ENCODE measurements around the gene MTR. TPM values are rescaled to one million over a fixed set of nuclear protein-coding genes. Genes with fewer than 3 reads are reported as not detected.

MTR gene
- total RNA-seq, 1 experiment from 2014 or later = 24.6 TPM

DNA sequence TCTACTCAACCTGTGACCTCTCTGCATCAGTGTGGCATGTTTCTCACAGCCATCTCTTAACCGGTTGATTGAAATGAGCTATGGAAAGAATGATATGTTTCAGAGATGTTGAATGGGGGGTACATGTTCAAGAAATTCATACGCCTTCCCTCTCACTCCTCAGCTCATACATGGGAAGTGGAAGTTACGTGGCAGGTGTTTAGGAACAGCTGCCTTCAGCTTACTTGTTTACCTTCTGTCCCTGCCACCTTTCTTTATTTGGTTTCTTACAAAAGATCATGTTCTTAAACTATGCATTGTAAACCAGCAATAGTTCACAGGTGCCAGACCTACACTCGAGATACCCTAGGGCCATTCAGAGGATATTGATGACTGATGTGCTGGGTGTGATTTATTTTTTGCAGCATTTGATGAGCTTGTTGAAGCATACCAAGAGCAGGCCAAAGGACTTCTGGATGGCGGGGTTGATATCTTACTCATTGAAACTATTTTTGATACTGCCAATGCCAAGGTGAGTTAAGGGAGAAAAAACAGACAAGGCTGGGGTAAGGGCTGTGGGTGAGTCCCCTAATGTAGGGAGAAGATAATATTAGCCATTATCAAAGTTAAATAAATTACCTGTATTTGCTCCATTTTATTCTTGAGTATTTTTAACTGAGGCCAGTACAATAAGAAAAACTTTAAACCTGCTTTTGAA, 17.4 kb downstream of the MTR start:
- Histone ChIP-seq H2AFZ (ENCODE audit: low read depth, low read length, poor library complexity, severe bottlenecking) (no peak overlapping the region), H3K27ac (ENCODE audit: low read depth, low read length) (no peak overlapping the region), H3K79me2 (ENCODE audit: insufficient read depth, low read length) (no peaks in the 10 kb centered on the region), H3K9me2 (ENCODE audit: insufficient read depth) (no peaks in the 10 kb centered on the region), H3K36me3 (ENCODE audit: control insufficient read depth in 1 of 2, insufficient read depth in 2 of 2, low read length in 2 of 2) (peaks cover 5 to 11% of the 10 kb centered on the region in 2 experiments; a peak in 3 of 4 replicates), H3K4me2 (ENCODE audit: low read length) (no peak overlapping the region), H3K9me3 (ENCODE audit: control insufficient read depth in 1 of 2, insufficient read depth in 1 of 2, low read depth in 1 of 2, low read length in 2 of 2) (no peaks in the 10 kb centered on the region), H3K4me1 (ENCODE audit: control insufficient read depth in 1 of 2, insufficient read depth in 2 of 2, low read length in 2 of 2) (no peaks in the 10 kb centered on the region), H3K9ac (ENCODE audit: low read length) (no peak overlapping the region), H4K20me1 (ENCODE audit: insufficient read depth) (no peaks in the 10 kb centered on the region), H3K27me3 (ENCODE audit: insufficient read depth, low read length) (no peaks in the 10 kb centered on the region), H3K4me3 (replicated peaks in 1 of 2; ENCODE audit: low read depth in 1 of 2, low read length in 2 of 2) (no peak overlapping the region)
- DNase-seq (ENCODE audit: low read depth, low spot score) = no peak
- TF ChIP-seq, protein P1, sequence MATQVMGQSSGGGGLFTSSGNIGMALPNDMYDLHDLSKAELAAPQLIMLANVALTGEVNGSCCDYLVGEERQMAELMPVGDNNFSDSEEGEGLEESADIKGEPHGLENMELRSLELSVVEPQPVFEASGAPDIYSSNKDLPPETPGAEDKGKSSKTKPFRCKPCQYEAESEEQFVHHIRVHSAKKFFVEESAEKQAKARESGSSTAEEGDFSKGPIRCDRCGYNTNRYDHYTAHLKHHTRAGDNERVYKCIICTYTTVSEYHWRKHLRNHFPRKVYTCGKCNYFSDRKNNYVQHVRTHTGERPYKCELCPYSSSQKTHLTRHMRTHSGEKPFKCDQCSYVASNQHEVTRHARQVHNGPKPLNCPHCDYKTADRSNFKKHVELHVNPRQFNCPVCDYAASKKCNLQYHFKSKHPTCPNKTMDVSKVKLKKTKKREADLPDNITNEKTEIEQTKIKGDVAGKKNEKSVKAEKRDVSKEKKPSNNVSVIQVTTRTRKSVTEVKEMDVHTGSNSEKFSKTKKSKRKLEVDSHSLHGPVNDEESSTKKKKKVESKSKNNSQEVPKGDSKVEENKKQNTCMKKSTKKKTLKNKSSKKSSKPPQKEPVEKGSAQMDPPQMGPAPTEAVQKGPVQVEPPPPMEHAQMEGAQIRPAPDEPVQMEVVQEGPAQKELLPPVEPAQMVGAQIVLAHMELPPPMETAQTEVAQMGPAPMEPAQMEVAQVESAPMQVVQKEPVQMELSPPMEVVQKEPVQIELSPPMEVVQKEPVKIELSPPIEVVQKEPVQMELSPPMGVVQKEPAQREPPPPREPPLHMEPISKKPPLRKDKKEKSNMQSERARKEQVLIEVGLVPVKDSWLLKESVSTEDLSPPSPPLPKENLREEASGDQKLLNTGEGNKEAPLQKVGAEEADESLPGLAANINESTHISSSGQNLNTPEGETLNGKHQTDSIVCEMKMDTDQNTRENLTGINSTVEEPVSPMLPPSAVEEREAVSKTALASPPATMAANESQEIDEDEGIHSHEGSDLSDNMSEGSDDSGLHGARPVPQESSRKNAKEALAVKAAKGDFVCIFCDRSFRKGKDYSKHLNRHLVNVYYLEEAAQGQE (IDR thresholded peaks at IDR 0.05; ENCODE audit: low read depth) = no peak
- TF ChIP-seq SP1 (IDR thresholded peaks at IDR 0.05; ENCODE audit: low read depth) = no peak
- TF ChIP-seq EGR1 (IDR thresholded peaks at IDR 0.05; ENCODE audit: low read depth) = no peak
- TF ChIP-seq ZFX (IDR thresholded peaks at IDR 0.05) = no peak
- no peak for TF ChIP-seq JUND (IDR thresholded peaks at IDR 0.05)
- no peak for TF ChIP-seq CEBPB (IDR thresholded peaks at IDR 0.05; ENCODE audit: low read depth)
- no peak for TF ChIP-seq YY1 (IDR thresholded peaks at IDR 0.05; ENCODE audit: extremely low read depth, insufficient replicate concordance, low read depth, low read length)
- TF ChIP-seq RAD21 (IDR thresholded peaks at IDR 0.05; ENCODE audit: low read depth) = no peak
- TF ChIP-seq ZNF274 (IDR thresholded peaks at IDR 0.05; ENCODE audit: low read depth, low read length) = no peak
- TF ChIP-seq SIN3A (IDR thresholded peaks at IDR 0.05; ENCODE audit: low read depth) = no peak
- TF ChIP-seq ELF1 (IDR thresholded peaks at IDR 0.05; ENCODE audit: borderline replicate concordance, low read depth) = no peak
- TF ChIP-seq POLR2A (IDR thresholded peaks at IDR 0.05; ENCODE audit: borderline replicate concordance, extremely low read depth, insufficient read depth, insufficient read length) = no peak
- TF ChIP-seq EZH2phosphoT487 (IDR thresholded peaks at IDR 0.05; ENCODE audit: borderline replicate concordance) = no peak
- no peak for TF ChIP-seq TCF7L2 (IDR thresholded peaks at IDR 0.05; ENCODE audit: borderline replicate concordance, extremely low read depth, insufficient read depth, insufficient read length)
- TF ChIP-seq, protein P2, sequence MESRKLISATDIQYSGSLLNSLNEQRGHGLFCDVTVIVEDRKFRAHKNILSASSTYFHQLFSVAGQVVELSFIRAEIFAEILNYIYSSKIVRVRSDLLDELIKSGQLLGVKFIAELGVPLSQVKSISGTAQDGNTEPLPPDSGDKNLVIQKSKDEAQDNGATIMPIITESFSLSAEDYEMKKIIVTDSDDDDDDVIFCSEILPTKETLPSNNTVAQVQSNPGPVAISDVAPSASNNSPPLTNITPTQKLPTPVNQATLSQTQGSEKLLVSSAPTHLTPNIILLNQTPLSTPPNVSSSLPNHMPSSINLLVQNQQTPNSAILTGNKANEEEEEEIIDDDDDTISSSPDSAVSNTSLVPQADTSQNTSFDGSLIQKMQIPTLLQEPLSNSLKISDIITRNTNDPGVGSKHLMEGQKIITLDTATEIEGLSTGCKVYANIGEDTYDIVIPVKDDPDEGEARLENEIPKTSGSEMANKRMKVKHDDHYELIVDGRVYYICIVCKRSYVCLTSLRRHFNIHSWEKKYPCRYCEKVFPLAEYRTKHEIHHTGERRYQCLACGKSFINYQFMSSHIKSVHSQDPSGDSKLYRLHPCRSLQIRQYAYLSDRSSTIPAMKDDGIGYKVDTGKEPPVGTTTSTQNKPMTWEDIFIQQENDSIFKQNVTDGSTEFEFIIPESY (IDR thresholded peaks at IDR 0.05; ENCODE audit: extremely low read depth, insufficient replicate concordance, low read length) = no peak
- TF ChIP-seq POLR2AphosphoS5 (IDR thresholded peaks at IDR 0.05; ENCODE audit: low read depth, low read length) = no peak
- no peak for TF ChIP-seq EZH2 (IDR thresholded peaks at IDR 0.05)
- TF ChIP-seq, protein P3, sequence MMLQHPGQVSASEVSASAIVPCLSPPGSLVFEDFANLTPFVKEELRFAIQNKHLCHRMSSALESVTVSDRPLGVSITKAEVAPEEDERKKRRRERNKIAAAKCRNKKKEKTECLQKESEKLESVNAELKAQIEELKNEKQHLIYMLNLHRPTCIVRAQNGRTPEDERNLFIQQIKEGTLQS (IDR thresholded peaks at IDR 0.05) = no peak
- no peak for TF ChIP-seq FOSL1 (IDR thresholded peaks at IDR 0.05; ENCODE audit: low read depth)
- no TSS peak for BruUV-seq (replicated peaks)
- intact Hi-C loops (cut with micrococcal nuclease) = no loop called here
- no peak for ATAC-seq
- POLR2A ChIA-PET = no interaction called here
- RAD21 ChIA-PET (ENCODE audit: low non-redundant PET in 1 of 2, low total read pairs in 2 of 2, uncharacterized antibody in 2 of 2, unreplicated experiment in 2 of 2) = no interaction called here
- CTCF ChIA-PET = no interaction called here

All from HCT116 (cell line).